ENCODE results near the gene TSKU. TPM values are rescaled to one million over a fixed set of nuclear protein-coding genes. Genes with fewer than 3 reads are reported as not detected.

The TSKU gene
- total RNA-seq, 1 donor from 2014 or later, result 57.9 TPM

DNA sequence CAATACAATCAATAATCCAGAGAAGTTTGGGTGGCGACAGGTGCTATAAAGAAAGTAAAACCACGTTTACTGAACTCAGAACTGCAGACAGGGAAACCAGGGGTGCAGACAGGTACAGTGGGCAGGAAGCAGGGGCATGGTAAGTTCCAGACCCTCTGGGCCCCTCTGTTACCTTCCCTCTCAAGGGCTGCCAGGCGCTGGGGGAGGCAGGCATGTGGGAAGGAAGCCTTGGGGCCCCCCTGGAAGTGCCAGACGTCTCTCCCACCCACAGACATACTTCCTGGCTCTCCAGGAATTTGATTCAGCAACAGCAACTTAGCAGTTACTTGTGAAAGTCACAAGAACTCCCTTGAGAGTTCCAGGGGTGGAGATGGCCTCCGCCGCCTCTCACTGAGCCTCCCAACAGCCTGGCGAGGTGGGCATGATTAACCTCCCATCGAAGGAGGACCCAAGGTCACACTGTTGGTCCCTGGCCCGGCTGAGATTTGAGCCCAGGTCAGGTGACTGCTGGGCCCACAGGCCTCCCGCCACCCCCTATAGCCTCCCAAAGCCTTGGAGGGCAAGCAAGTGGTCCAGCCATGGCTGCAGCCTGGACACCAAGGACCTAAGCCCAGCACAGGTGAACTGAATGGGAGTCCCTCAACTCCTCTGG, 14.1 kb upstream of the TSKU start:
- Histone ChIP-seq H3K4me3 (ENCODE audit: insufficient read depth, low read depth, low read length) (no peak overlapping the region), H2AFZ (ENCODE audit: low read depth, low read length) (no peak overlapping the region), H3K9me3 (ENCODE audit: insufficient read depth, low read depth, low read length) (no peaks in the 10 kb centered on the region), H3K27me3 (ENCODE audit: insufficient read depth, low read length) (no peaks in the 10 kb centered on the region), H3K27ac (ENCODE audit: low read depth, low read length) (no peak overlapping the region), H3K4me1 (ENCODE audit: insufficient read depth, low read length) (peaks cover 57% of the 10 kb centered on the region), H3K9ac (ENCODE audit: low read length) (peak overlapping the region; percentile 43), H3K36me3 (ENCODE audit: insufficient read depth, low read length) (no peaks in the 10 kb centered on the region), H3K4me2 (ENCODE audit: low read length) (peak overlapping the region; percentile 75), H3K79me2 (ENCODE audit: insufficient read depth, low read length) (no peaks in the 10 kb centered on the region), H4K20me1 (ENCODE audit: insufficient read depth, low read length) (no peaks in the 10 kb centered on the region)
- FAIRE-seq, result no peak
- H3K4me1 Mint-ChIP-seq (ENCODE audit: low read depth, unreplicated experiment), result peaks cover 62% of the 10 kb centered on the region
- peak overlapping the region; percentile 79 for H3K27ac Mint-ChIP-seq (ENCODE audit: unreplicated experiment)
- peaks cover 3% of the 10 kb centered on the region for H3K36me3 Mint-ChIP-seq (ENCODE audit: low read depth, unreplicated experiment)
- peak overlapping the region; percentile 7 for H3K4me3 Mint-ChIP-seq (ENCODE audit: unreplicated experiment)
- peaks cover 11% of the 10 kb centered on the region for H3K27me3 Mint-ChIP-seq (ENCODE audit: low read depth, unreplicated experiment)
- H3K9me3 Mint-ChIP-seq (ENCODE audit: unreplicated experiment), result peaks cover 2% of the 10 kb centered on the region
- no peak for TF ChIP-seq EZH2 (IDR thresholded peaks at IDR 0.05; ENCODE audit: insufficient read depth, low read length)
- TF ChIP-seq, protein P1, sequence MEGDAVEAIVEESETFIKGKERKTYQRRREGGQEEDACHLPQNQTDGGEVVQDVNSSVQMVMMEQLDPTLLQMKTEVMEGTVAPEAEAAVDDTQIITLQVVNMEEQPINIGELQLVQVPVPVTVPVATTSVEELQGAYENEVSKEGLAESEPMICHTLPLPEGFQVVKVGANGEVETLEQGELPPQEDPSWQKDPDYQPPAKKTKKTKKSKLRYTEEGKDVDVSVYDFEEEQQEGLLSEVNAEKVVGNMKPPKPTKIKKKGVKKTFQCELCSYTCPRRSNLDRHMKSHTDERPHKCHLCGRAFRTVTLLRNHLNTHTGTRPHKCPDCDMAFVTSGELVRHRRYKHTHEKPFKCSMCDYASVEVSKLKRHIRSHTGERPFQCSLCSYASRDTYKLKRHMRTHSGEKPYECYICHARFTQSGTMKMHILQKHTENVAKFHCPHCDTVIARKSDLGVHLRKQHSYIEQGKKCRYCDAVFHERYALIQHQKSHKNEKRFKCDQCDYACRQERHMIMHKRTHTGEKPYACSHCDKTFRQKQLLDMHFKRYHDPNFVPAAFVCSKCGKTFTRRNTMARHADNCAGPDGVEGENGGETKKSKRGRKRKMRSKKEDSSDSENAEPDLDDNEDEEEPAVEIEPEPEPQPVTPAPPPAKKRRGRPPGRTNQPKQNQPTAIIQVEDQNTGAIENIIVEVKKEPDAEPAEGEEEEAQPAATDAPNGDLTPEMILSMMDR (IDR thresholded peaks at IDR 0.05; ENCODE audit: insufficient read depth, low read depth, low read length), result no peak
- DNase-seq (ENCODE audit: low read depth), result peak; percentile 65

DNA sequence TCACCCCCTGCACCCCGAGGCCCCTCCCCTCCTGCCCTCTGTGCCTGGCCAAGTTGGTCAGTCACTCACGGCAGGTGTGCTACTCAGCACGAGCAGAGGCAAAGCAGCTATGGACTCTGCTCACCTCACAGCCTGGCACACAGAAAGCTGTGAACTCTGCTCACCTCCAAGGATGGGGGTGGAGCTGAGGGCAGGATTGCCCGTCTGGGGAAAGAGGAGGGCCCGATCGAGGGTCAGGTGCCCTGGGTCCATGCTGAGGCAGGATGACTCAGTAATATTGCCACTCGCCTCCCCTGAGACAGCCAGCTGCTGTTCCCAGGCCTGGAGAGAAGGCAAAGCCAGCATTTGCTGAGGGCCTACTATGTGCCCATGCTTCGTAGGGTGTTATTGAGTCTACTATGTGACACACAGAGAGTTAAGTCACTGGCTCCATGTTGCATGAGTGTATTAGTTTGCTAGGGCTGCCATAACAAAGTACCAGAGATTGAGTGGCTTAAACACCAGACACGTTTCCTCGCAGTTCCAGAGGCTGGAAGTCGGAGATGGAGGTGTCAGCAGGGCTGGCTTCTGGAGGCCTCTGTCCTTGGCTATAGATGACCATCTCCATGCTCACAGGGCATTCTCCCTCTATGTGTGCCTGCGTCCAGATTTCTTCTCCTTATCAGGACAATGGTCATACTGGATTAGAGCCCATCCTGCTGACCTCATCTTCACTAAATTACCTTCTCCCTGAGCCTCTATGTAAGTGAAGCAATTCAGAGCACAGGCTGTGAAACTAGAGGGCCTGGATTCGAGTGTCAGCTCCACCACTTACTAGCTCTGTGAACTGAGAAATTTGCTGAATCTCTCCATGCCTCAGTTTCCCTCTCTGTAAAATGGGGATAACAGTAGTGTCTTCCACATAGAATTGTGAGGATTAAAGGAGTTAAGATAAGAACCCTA, 13.2 kb upstream of the TSKU start:
- H3K9ac ChIP-seq (ENCODE audit: low read length), result peak overlapping the region; percentile 68
- no peaks in the 10 kb centered on the region for H3K79me2 ChIP-seq (ENCODE audit: insufficient read depth, low read length)
- peaks cover 3% of the 10 kb centered on the region for H3K9me3 Mint-ChIP-seq (ENCODE audit: unreplicated experiment)
- peak overlapping the region; percentile 75 for H3K4me2 ChIP-seq (ENCODE audit: low read length)
- H3K27me3 ChIP-seq (ENCODE audit: insufficient read depth, low read length), result no peaks in the 10 kb centered on the region
- H3K4me3 Mint-ChIP-seq (ENCODE audit: unreplicated experiment), result no peak overlapping the region
- H3K27ac Mint-ChIP-seq (ENCODE audit: unreplicated experiment), result peak overlapping the region; percentile 85
- H3K36me3 ChIP-seq (ENCODE audit: insufficient read depth, low read length), result no peaks in the 10 kb centered on the region
- TF ChIP-seq, protein P1 (IDR thresholded peaks at IDR 0.05; ENCODE audit: insufficient read depth, low read depth, low read length), result no peak
- no peak for TF ChIP-seq EZH2 (IDR thresholded peaks at IDR 0.05; ENCODE audit: insufficient read depth, low read length)
- H3K4me1 Mint-ChIP-seq (ENCODE audit: low read depth, unreplicated experiment), result peaks cover 56% of the 10 kb centered on the region
- FAIRE-seq, result no peak
- peaks cover 50% of the 10 kb centered on the region for H3K4me1 ChIP-seq (ENCODE audit: insufficient read depth, low read length)
- no peak overlapping the region for H2AFZ ChIP-seq (ENCODE audit: low read depth, low read length)
- peak overlapping the region; percentile 83 for H3K27ac ChIP-seq (ENCODE audit: low read depth, low read length)
- peaks cover 3% of the 10 kb centered on the region for H3K36me3 Mint-ChIP-seq (ENCODE audit: low read depth, unreplicated experiment)
- no peaks in the 10 kb centered on the region for H3K9me3 ChIP-seq (ENCODE audit: insufficient read depth, low read depth, low read length)
- DNase-seq (ENCODE audit: low read depth), result peak; percentile 65
- H3K27me3 Mint-ChIP-seq (ENCODE audit: low read depth, unreplicated experiment), result peaks cover 11% of the 10 kb centered on the region
- H4K20me1 ChIP-seq (ENCODE audit: insufficient read depth, low read length), result no peaks in the 10 kb centered on the region
- H3K4me3 ChIP-seq (ENCODE audit: insufficient read depth, low read depth, low read length), result no peak overlapping the region
